Stimulated activated CD8-positive, alpha-beta memory T cell treated with anti-CD3 and anti-CD28 coated beads, Interleukin-7, amount 100 ng/mL, for 4 hours (primary cell): Measurements from ENCODE around the gene DDX54.
"Not testable (repeated sequence)": the region's sequence is repeated elsewhere in the genome, so short reads cannot be mapped to it uniquely, and the experiment has no call there.

ENCODE experiments used
- DNase-seq, 2 donors: peaks; one replicate each; pipeline ENCODE4 v3.0.0-alpha.2; 2020; ENCODE audit warnings: low read depth in 2 of 2

DDX54 gene

DNA sequence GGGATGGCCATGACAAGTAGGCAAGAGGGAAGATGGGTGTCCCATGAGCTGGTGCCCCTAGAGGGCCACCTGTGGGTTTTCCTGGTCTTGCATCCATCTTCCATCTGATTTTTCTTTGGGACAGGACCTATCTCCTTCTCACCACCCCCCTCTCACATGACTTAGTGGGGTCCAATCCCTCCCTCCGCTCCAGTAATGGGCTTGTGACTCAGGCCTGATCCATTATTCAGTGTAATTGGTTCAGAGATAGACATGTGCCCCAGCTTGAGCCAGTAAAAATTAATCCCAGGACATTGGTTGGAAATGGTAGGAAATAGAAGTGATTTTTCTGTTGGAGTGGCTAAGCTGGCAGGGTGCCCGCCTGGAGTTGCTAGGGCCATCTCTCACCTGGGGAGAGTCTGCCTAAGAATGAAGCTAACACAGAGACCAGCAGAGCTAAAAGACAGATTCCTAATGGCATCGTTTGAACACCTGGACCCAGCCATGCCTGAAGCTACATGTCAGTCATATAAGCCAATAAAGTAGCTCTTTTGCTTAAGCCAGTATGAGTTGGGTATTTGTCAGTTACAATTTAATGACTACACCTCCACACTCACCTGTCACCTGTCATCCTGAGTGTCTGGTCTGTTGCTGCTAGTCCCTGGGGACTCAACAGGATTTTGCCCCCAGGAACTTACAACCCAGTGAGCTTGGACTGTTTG, 64.5 kb downstream of the DDX54 start:
- DNase-seq, result no peak

GRCh38 chr12:113119980-113120669, 65.2 kb downstream of the DDX54 start:
- no peak for DNase-seq

- DNase-seq, result no peak
Observed at GRCh38 chr12:113118142-113118541, 67.1 kb downstream of the DDX54 start.

DNA sequence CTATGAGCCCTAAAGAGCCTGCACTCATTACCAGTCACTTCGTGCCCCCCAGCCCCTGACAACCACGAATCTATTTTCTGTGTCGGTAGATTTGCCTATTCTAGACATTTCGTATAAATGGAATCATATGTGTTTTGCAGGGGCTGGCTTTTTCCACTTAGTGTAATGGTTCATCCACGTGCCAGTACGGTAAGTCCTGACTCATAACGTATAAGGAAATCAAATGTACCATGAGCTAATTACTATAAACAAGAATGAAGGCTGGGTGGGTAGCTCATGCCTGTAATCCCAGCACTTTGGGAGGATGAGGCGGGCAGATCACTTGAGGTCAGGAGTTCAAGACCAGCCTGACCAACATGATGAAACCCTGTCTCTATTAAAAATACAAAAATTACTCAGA, 67.6 kb downstream of the DDX54 start:
- not testable (repeated sequence) for DNase-seq

DNA sequence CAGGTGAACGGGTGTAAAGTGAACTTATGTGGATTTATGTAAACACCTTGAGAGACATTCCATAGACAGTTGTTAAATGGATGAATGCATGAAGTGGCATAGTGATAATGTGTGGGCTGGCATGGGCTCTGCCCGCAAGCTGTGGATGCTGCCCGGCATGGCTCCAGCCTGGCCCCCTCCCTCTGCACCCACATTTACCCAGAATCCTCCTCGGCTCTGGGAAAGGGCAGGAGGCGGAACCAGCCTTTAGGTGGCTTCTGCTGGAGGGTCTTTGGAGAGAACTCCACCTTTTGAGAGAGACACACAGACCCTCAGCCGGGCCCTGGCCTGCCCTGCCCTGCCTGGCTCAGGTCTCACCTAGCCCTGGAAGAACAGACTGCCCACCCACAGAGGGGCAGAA, 68.4 kb downstream of the DDX54 start:
- no peak for DNase-seq

DNA sequence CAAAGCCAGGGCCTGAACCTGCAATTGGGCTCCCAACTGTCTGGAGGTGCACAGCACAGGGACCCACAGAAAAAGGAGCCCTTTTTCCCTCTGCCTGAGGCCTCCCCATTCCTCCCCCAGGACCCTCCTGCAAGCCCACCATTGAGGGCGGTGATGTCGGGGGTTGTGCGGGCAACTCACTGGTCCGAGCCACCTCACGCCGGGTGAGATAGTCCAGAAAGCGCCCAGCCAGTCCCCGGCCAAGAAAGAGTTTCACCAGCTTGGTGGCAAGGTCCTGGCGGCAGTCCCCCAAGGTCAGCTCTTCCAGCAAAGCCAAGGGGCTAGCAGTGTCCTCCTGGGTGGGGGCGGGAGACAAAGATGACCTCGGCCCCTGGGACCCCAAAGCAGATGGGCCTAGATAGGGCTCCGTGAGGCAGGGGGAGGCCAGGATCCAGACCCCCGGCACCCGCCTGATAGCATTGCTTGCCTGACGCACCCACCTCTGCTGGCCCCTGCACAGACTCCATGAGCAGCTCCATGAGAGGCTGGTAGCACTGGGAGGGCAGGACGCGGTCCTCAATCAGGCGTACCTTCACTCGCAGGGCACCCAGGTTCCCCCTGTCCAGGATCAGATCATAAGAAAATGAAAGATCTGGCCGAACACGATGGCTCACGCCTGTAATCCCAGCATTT, 69.7 kb downstream of the DDX54 start:
- DNase-seq, result no peak

GRCh38 chr12:113114447-113115178, 70.7 kb downstream of the DDX54 start:
- DNase-seq, result no peak

DNA sequence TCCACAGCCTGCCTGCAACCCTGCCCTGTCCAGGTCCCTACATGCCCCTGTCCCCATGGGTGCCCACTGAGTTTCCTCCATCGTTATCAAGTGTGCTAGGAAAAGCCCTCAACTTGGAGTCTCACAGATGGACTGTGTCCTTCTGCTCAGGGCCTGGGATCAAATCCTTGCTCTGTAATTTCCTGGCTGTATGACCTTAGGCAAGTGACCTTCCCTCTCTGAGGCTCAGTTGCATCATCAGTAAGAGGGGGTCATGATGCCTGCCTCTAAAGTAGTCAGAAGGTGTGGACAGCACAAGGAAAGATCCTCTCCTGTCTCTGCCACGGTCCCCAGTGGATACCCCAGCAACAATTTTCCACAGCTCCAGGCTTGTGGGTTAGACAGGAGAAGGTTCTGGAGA, 71.9 kb downstream of the DDX54 start:
- no peak for DNase-seq

- DNase-seq, result no peak
Observed at GRCh38 chr12:113112043-113112899, 73.0 kb downstream of the DDX54 start.

DNA sequence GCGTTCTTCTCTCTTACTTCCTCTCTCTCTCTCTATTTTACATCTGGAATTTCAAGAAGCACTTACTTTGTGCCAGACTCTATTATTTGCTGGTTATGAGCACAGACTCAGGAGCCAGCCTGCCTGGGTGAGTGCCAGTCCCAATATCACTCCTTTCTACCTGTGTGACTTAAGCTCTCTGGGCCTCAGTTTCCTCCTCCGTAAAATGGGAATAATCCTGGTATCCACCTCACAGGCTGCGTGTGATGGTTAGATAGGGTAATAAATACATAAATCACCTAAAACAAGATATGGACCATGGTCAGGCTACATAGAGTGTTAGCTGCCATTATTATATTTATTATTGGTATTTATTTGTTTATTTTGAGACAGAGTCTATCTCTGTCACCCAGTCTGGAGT, 74.0 kb downstream of the DDX54 start:
- no peak for DNase-seq

DNA sequence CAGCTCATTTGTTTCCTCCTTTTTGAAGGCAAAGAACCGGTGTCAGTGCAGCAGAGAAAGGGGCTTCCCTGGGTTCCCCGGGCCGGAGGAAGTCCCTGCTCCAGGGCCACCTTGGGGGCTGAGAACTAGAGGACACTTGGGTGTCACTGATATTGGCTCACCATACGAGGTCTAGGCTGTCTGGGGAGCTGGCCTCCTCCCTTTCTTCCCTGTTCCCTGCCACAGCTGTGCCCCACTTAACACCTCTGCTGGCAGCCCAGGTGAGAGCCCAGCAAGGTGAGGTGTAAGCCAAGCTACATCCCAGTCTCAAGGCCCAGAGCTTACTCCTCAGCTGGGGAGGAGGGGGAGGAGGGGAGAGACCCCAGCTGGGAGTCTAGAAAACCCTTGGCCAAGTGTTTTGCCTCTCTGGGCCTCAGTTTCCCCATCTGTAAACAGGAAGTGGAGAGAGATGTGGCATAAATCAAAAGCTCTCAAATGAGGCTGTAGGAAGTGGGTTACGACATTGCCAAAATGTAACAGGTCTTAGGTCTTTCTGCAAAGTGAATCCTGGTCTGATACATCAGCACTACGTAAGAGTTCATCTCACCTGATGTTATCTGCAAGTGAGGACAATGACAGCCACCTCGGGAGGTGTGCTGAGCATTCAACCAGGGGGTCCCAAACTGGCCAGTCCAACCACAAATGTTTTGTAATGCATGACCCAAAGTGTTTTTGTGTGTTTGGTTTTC, 75.2 kb downstream of the DDX54 start:
- DNase-seq, result no peak

DNA sequence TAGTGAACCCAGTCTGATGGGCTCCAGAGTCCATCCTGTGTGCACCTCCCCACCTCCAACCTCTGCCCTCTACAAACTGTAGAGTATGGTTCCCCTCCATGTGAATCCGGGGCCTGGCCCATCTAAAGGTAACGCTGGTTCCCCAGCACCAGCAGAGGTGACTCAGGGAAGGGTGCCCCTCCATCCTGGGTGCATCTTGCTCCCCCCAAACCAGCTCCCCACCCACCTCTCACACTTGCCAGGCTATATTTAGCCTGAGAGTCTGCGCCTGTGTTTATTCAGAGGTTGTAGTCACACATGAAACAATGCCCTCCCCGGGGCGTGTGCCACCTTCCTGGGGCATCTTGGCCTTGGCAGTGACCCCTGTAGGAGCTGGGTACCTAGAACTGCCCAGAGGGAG, 75.9 kb downstream of the DDX54 start:
- no peak for DNase-seq

- DNase-seq, result no peak
Observed at GRCh38 chr12:113108308-113108707, 77.0 kb downstream of the DDX54 start.
